KOPT-K1 (cell line): ENCODE results near the gene SSBP3.
"Not testable (repeated sequence)": the region's sequence is repeated elsewhere in the genome, so short reads cannot be mapped to it uniquely, and the experiment has no call there.

ENCODE experiments used
- H3K27ac ChIP-seq: fragments of 200-600 bp; sonication (generic); 2 replicates; pipeline ENCODE4 v1.5.1; 2016; ENCODE audit warnings: antibody characterized with exemption, mild to moderate bottlenecking, low read depth, low read length; ENCODE audit not compliant: poor library complexity, severe bottlenecking
- H3K36me3 ChIP-seq: fragments of 200-600 bp; sonication (generic); 2 replicates; pipeline ENCODE4 v1.5.1; 2017; ENCODE audit warnings: antibody characterized with exemption, mild to moderate bottlenecking, low read length, moderate library complexity; ENCODE audit not compliant: insufficient read depth
- H3K9me3 ChIP-seq: fragments of 200-600 bp; sonication (generic); 2 replicates; pipeline ENCODE4 v1.5.1; 2017; ENCODE audit warnings: antibody characterized with exemption, low read length, mild to moderate bottlenecking; ENCODE audit not compliant: insufficient read depth, poor library complexity, severe bottlenecking

The SSBP3 gene

GRCh38 chr1:54240741-54241335 is 165.4 kb downstream of the SSBP3 start:
- peaks cover 98% of the 10 kb centered on the region for H3K36me3 ChIP-seq
- no peak overlapping the region for H3K27ac ChIP-seq

GRCh38 chr1:54239631-54240031 is 166.6 kb downstream of the SSBP3 start:
- peaks cover 97% of the 10 kb centered on the region for H3K36me3 ChIP-seq
- no peak overlapping the region for H3K27ac ChIP-seq

More at GRCh38 chr1:54240741-54241335, 165.4 kb downstream of the SSBP3 start:
- no peaks in the 10 kb centered on the region for H3K9me3 ChIP-seq

GRCh38 chr1:54239035-54239383 is 167.2 kb downstream of the SSBP3 start:
- peaks cover 95% of the 10 kb centered on the region for H3K36me3 ChIP-seq

More at GRCh38 chr1:54239631-54240031, 166.6 kb downstream of the SSBP3 start:
- no peaks in the 10 kb centered on the region for H3K9me3 ChIP-seq

GRCh38 chr1:54238353-54239034 is 167.7 kb downstream of the SSBP3 start:
- Histone ChIP-seq H3K36me3 (peaks cover 90% of the 10 kb centered on the region), H3K9me3 (no peaks in the 10 kb centered on the region), H3K27ac (no peak overlapping the region)

More at GRCh38 chr1:54239035-54239383, 167.2 kb downstream of the SSBP3 start:
- Histone ChIP-seq H3K27ac (no peak overlapping the region), H3K9me3 (no peaks in the 10 kb centered on the region)

- Histone ChIP-seq H3K36me3 (peaks cover 81% of the 10 kb centered on the region), H3K27ac (no peak overlapping the region), H3K9me3 (no peaks in the 10 kb centered on the region)
Measured at GRCh38 chr1:54237586-54237985, 168.6 kb downstream of the SSBP3 start.

GRCh38 chr1:54234284-54234683 is 171.9 kb downstream of the SSBP3 start:
- Histone ChIP-seq H3K9me3 (no peaks in the 10 kb centered on the region), H3K36me3 (peaks cover 69% of the 10 kb centered on the region), H3K27ac (no peak overlapping the region)

GRCh38 chr1:54233196-54233595 is 173.0 kb downstream of the SSBP3 start:
- H3K27ac ChIP-seq, H3K9me3 ChIP-seq: not testable (repeated sequence)
- H3K36me3 ChIP-seq = peaks cover 69% of the 10 kb centered on the region

GRCh38 chr1:54230507-54231339 is 175.5 kb downstream of the SSBP3 start:
- Histone ChIP-seq H3K27ac (no peak overlapping the region), H3K9me3 (no peaks in the 10 kb centered on the region)

GRCh38 chr1:54229281-54229891 is 176.8 kb downstream of the SSBP3 start:
- Histone ChIP-seq H3K27ac (peak overlapping the region; percentile 30), H3K9me3 (no peaks in the 10 kb centered on the region), H3K36me3 (peaks cover 70% of the 10 kb centered on the region)

More at GRCh38 chr1:54230507-54231339, 175.5 kb downstream of the SSBP3 start:
- peaks cover 69% of the 10 kb centered on the region for H3K36me3 ChIP-seq

GRCh38 chr1:54228638-54229079 is 177.5 kb downstream of the SSBP3 start:
- H3K9me3 ChIP-seq = no peaks in the 10 kb centered on the region
- peaks cover 74% of the 10 kb centered on the region for H3K36me3 ChIP-seq
- peak overlapping the region; percentile 30 for H3K27ac ChIP-seq

- H3K27ac ChIP-seq = no peak overlapping the region
- peaks cover 81% of the 10 kb centered on the region for H3K36me3 ChIP-seq
- no peaks in the 10 kb centered on the region for H3K9me3 ChIP-seq
Measured at GRCh38 chr1:54227891-54228310, 178.3 kb downstream of the SSBP3 start.

- H3K36me3 ChIP-seq = peaks cover 88% of the 10 kb centered on the region
- H3K27ac ChIP-seq = no peak overlapping the region
- H3K9me3 ChIP-seq = no peaks in the 10 kb centered on the region
Measured at GRCh38 chr1:54227091-54227602, 179.0 kb downstream of the SSBP3 start.

GRCh38 chr1:54225986-54226559 is 180.1 kb downstream of the SSBP3 start:
- Histone ChIP-seq H3K36me3 (peaks cover 95% of the 10 kb centered on the region), H3K9me3 (no peaks in the 10 kb centered on the region), H3K27ac (no peak overlapping the region)

GRCh38 chr1:54225378-54225777 is 180.8 kb downstream of the SSBP3 start:
- H3K27ac ChIP-seq = no peak overlapping the region
- peaks cover 95% of the 10 kb centered on the region for H3K36me3 ChIP-seq
- H3K9me3 ChIP-seq = no peaks in the 10 kb centered on the region
